SJCRH30 (cell line): ENCODE data around the gene MAEA. TPM values are rescaled to one million over a fixed set of nuclear protein-coding genes. Genes with fewer than 3 reads are reported as not detected.

ENCODE experiments used
- DNase-seq, 2 experiments: peaks; one replicate each; pipeline ENCODE4 v3.0.0-alpha.2; 2015 to 2020
- H3K27ac ChIP-seq: fragments of 250-450 bp; sonication (Bioruptor Pico); 2 replicates; pipeline ENCODE4 v1.5.1; 2020; ENCODE audit warnings: mild to moderate bottlenecking, moderate library complexity
- H3K27me3 ChIP-seq: fragments of 250-450 bp; sonication (Bioruptor Pico); 2 replicates; pipeline ENCODE4 v1.5.1; 2020; ENCODE audit warnings: mild to moderate bottlenecking, moderate library complexity
- H3K36me3 ChIP-seq: fragments of 250-450 bp; sonication (Bioruptor Pico); 2 replicates; pipeline ENCODE4 v1.5.1; 2020; ENCODE audit warnings: mild to moderate bottlenecking, moderate library complexity
- H3K4me1 ChIP-seq: fragments of 250-450 bp; sonication (Bioruptor Pico); 2 replicates; pipeline ENCODE4 v1.5.1; 2020; ENCODE audit warnings: mild to moderate bottlenecking, moderate library complexity
- H3K4me3 ChIP-seq: fragments of 250-450 bp; sonication (Bioruptor Pico); 2 replicates; pipeline ENCODE4 v1.5.1; 2020; ENCODE audit warnings: mild to moderate bottlenecking, moderate library complexity
- H3K9me3 ChIP-seq: fragments of 250-450 bp; sonication (Bioruptor Pico); replicated peaks from 2 replicates; pipeline ENCODE4 v1.5.1; 2020; ENCODE audit warnings: mild to moderate bottlenecking, moderate library complexity
- total RNA-seq: library from RNA; depleted of rRNA; stranded (reverse); fragments of >200 nt; shearing (Covaris generic); gene quantifications from 2 replicates; pipeline ENCODE4 v1.2.3, GENCODE V29; 2014

Gene MAEA
- total RNA-seq, 1 experiment from 2014 or later: 55.3 TPM

DNA sequence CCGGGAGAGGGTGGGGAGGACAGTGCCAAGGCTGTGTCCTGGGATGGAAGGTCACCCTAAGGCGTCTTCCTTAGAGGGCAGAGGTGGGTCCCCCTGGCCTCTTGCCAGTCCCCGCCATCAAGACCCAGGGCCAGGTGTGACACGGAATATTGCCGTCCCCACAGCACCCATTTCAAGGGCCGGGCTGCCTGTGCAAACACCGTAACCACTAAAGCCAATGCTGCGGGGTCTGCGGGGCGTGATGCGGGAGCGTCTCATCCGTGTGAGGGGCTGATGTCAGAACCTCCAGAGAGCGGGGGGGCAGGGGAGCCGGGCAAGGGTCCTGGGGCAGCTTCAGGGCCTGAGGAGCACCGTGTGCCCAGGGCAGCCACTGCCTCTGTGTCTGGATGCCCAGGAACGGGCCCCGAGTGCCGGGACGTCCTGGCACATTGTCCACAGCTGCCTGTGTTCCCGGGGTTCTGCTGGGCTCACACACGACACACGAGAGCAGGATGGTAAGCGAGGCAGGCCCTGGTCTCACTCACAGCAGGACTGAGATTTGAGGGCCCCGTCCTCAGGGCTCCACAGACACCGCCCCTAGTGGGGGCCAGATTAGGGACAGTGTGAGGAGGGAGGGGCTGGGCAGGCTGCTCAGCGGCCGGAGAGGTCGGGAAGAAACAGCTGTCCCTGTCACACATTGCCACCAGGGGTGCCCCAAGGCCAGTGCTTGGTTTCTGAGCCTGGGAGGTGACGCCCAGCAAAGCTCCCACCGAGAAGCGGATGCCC is 87.3 kb downstream of the MAEA start:
- Histone ChIP-seq H3K4me1 (peaks cover 21% of the 10 kb centered on the region), H3K9me3 (no peaks in the 10 kb centered on the region), H3K27ac (peak overlapping the region; percentile 88), H3K36me3 (no peaks in the 10 kb centered on the region), H3K27me3 (no peaks in the 10 kb centered on the region), H3K4me3 (peak overlapping the region; percentile 44)
- peak; percentile 98 to 99 for DNase-seq

DNA sequence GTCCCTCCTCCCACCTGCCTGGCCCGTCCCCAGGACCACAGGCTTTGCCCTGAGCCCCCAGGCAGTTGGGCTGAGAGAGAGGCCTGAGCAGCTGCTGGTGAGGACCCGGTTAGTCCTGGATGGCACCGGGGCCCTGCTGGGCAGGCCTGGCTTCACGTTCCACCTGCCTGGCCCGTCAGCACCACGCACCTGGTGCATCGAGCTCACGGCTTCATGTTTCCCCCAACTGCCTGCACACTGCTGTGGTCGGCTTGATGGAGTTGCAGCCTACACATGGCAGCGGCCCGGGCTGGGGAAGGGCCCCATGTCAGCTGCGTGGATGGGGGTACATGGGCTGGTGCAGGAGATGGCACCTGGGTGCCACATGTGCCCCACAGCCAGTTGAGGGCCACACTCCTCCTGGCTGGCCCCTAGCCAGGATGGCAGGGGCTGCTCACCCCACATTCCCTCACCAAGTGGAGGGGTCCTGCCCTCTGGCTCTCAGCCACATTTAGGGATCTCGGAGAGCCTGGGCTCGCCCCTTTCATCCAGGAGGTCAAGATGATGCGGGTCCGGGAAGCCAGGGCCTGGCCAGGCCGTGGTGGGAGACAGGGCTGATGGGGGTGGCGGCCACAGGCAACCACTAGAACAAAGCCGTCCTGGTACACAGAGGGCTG is 88.0 kb downstream of the MAEA start:
- H3K27me3 ChIP-seq: no peaks in the 10 kb centered on the region
- peak overlapping the region; percentile 88 for H3K27ac ChIP-seq
- peaks cover 21% of the 10 kb centered on the region for H3K4me1 ChIP-seq
- no peaks in the 10 kb centered on the region for H3K9me3 ChIP-seq
- no peak for DNase-seq
- no peak overlapping the region for H3K4me3 ChIP-seq
- H3K36me3 ChIP-seq: no peaks in the 10 kb centered on the region

DNA sequence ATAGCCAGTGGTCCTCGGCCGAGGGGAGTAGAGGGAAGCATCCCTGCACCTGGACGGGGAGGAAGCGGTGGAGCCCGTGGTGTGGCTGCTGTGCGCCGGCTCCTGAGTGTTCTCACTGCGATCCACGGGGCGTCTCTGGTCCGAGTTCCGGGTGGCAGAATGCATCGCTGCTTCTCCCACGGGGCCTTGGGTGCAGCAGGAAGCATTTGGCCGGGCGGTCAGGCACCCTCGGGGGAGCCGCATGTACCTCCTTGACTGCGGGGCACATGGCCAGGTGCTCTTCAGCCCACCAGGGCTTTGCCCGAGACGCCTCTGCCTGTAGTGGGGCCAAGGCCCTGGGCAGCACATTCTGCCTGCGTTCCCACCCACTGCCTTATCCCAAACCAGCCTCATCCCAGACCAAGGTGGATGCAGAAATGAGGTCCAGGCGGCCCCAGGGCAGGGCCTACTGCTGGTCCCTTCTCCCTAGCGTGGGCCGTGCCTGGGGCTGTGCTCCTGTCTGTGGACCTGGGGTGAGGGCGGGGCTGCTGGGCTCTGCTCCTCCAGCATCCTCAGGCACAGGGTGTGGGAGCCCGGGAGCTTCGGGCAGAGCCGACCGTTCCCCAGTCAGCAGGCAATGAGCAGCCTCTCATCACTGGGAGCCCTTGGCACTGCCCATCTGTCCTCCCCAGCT is 89.0 kb downstream of the MAEA start:
- no peak for DNase-seq
- H3K36me3 ChIP-seq: no peaks in the 10 kb centered on the region
- H3K27me3 ChIP-seq: no peaks in the 10 kb centered on the region
- peaks cover 21% of the 10 kb centered on the region for H3K4me1 ChIP-seq
- H3K4me3 ChIP-seq: no peak overlapping the region
- H3K9me3 ChIP-seq: no peaks in the 10 kb centered on the region
- H3K27ac ChIP-seq: no peak overlapping the region

DNA sequence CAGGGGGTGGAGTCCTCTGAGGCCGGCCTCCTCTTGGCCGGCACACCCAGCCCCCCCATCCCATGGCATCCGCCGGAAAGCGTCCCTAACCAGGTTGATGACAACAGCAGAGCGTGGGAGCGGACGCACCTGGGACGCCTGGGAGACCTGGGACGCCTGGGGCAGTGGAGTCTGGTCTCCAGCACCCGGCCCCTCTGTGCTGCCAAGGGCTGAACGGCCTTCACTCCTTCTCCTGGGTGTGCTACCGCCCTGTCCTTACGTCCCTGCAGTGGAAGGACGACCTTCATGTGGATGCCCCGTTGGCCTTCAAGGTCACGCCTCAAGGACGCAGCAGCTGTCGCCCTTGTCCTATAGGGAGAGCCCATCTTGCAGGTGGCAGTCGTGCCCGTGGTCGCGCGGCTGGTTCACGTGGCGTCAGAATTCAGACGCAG is 89.7 kb downstream of the MAEA start:
- H3K4me1 ChIP-seq: peaks cover 21% of the 10 kb centered on the region
- H3K27ac ChIP-seq: no peak overlapping the region
- no peak for DNase-seq
- H3K27me3 ChIP-seq: no peaks in the 10 kb centered on the region
- H3K9me3 ChIP-seq: no peaks in the 10 kb centered on the region
- H3K36me3 ChIP-seq: no peaks in the 10 kb centered on the region
- no peak overlapping the region for H3K4me3 ChIP-seq

DNA sequence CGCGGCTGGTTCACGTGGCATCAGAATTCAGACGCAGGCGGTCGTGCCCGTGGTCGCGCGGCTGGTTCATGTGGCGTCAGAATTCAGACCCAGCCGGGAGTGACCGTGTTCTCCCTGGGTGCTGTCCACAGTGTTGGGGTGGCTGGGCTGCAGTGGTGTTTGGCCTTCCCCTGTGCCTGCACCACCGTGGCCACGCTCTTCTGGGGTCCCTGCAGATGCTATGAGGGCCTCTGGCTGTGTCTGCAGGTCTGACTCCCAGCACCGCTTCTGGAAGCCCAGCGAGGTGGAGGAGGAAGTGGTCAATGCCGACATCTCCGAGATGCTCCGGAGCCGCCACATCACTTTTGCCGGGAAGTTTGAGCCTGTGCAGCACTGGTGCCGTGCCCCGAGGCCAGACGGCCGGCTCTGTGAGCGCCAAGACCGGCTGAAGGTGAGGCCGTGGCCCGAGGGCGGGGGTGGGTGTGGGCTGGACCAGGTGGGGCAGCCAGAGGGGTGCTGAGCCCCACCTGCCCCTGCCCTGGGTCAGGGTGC is 90.2 kb downstream of the MAEA start:
- H3K4me1 ChIP-seq: peaks cover 21% of the 10 kb centered on the region
- no peak overlapping the region for H3K27ac ChIP-seq
- H3K4me3 ChIP-seq: no peak overlapping the region
- H3K36me3 ChIP-seq: no peaks in the 10 kb centered on the region
- H3K9me3 ChIP-seq: no peaks in the 10 kb centered on the region
- H3K27me3 ChIP-seq: no peaks in the 10 kb centered on the region
- DNase-seq: no peak

DNA sequence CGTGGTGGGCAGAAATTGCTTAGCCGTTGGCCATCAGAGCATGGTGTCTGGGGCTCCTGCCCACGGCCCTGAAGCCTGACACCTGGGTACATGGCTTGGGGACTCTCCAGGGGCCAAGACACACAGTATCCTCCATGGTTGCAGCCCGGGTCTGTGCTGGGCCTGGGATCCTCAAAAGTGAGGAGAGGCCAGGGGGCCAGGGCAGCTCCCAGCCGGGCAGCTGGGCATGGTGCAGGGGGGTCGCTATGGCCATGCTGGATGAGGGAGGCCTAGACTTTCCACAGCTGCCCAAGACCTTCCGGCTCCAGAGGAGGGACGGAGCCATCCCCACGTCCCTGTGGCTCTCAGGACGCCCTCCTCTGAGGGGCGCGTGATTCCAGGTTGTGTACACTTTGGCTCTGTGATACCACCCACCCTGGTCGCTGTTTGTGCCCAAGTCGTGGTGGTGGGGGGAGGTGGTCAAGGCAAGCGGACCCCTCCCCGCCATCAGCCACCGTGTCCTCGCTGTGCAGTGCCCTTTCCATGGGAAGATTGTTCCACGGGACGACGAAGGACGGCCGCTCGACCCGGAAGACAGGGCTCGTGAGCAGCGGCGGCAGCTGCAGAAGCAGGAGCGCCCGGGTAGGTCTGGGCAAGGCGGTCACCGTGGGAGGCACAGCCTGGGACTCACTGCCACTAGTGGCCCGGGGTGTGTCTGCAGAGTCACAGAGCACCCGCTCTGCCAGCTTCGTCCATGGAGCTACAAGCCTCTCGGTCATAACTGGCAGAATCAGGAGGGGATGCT is 90.9 kb downstream of the MAEA start:
- no peak overlapping the region for H3K4me3 ChIP-seq
- no peaks in the 10 kb centered on the region for H3K36me3 ChIP-seq
- no peaks in the 10 kb centered on the region for H3K27me3 ChIP-seq
- H3K27ac ChIP-seq: no peak overlapping the region
- DNase-seq: no peak
- no peaks in the 10 kb centered on the region for H3K9me3 ChIP-seq
- peaks cover 19% of the 10 kb centered on the region for H3K4me1 ChIP-seq

DNA sequence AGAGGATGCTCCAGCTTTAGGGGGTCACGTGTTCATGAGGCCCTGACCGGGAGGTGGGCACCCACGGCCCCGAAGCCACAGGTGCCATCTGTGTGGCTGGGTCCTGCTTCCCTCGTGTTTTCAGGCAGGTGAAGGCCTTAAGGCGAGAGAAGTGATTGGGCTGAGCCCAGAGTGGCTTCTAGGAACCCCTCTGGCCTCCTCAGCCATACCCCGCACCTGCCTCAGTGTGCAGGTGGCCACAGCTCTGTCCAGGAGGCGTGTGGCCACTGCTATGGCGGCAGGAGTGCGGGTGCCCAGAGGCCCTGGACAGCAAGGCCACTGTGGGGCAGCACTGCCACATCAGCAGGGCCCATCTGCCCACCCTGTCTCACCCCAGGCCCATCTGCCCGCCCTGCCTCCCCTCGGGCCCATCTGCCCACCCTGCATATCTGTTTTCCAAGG is 91.5 kb downstream of the MAEA start:
- no peaks in the 10 kb centered on the region for H3K27me3 ChIP-seq
- H3K36me3 ChIP-seq: no peaks in the 10 kb centered on the region
- H3K27ac ChIP-seq: no peak overlapping the region
- no peaks in the 10 kb centered on the region for H3K9me3 ChIP-seq
- H3K4me3 ChIP-seq: no peak overlapping the region
- H3K4me1 ChIP-seq: peaks cover 13% of the 10 kb centered on the region
- no peak for DNase-seq

DNA sequence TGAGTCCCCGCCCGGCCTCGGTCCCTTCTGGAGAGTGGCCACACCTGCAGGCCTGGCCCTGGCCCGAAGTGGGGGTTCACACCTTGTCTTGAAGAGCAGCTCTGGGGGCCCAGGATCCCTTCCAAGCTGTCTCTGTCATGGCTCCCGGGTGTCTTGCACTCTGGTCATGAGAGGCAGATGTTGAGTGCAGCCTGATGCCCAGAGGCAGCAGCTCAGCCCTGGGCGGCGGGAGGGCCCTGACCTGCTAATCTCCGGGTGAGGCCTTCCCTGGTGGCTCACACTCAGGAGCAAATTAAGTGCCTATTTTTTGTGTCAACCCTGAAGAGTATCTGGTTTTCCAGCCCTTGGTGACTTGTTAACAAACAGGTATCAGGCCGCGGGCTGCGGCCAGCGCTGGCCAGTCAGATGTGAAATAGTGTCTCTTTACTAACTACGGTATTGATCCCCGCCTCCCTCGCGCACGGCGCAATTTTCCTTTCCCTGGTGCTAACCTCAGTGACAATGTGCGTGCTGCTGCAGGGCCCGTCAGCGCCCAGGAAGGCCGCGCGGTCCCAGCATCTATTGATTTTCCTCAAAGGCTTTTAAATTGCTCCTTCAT is 92.4 kb downstream of the MAEA start:
- Histone ChIP-seq H3K36me3 (no peaks in the 10 kb centered on the region), H3K9me3 (no peaks in the 10 kb centered on the region), H3K4me3 (no peak overlapping the region), H3K4me1 (peaks cover 7% of the 10 kb centered on the region), H3K27me3 (no peaks in the 10 kb centered on the region), H3K27ac (no peak overlapping the region)
- DNase-seq: no peak

DNA sequence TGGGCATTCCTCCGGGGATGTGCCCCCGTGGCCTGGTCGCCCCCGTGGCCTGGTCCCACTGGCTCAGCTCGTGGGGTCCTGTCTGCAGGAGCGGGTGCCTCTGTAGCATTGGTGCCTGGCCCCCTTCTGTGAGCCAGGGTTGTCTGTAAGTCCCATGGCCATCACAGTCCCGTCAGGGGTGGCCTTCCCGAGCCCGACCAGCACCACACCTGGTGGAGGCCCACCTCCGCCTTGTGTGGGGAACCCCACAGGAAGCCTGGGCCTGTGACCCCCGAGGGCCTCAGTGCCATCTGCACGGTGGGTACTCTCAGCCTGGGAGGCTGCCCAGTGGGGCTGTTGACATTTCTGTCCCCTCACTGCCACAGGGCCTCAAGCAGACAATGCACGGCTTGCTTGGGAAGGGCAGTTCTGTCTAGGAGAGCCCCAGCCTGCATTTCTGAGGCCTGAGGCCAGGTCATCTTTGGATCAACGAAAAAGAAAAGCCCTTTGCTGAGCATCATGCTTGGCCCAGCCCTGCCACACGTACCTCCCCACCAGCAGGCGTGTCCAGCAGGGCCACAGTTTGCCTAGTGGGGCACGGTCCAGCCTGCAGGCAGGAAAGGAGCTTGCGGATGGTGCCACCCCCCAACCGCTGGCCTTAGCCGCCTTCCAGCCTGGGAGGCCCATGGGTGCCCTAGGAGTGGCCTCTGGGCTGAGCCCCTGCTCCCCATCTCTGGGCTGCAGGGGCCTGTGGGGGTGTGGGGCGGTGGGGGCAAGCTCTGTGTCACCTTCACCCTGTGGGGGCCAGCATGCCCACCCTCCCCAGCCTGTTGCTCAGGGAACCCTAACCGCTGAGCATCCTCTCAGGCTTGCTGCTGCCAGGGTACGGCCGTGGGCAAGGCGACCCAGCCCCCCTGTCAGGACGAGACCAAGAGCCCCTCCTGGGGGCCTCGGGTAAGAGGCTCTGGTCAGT is 93.4 kb downstream of the MAEA start:
- H3K4me1 ChIP-seq: peaks cover under 1% of the 10 kb centered on the region; the same call in 1 of the 2 replicates
- H3K27me3 ChIP-seq: no peaks in the 10 kb centered on the region
- DNase-seq: no peak
- H3K27ac ChIP-seq: no peak overlapping the region
- H3K9me3 ChIP-seq: peaks cover 1% of the 10 kb centered on the region; the same call in 1 of the 2 replicates
- H3K4me3 ChIP-seq: no peak overlapping the region
- no peaks in the 10 kb centered on the region for H3K36me3 ChIP-seq

DNA sequence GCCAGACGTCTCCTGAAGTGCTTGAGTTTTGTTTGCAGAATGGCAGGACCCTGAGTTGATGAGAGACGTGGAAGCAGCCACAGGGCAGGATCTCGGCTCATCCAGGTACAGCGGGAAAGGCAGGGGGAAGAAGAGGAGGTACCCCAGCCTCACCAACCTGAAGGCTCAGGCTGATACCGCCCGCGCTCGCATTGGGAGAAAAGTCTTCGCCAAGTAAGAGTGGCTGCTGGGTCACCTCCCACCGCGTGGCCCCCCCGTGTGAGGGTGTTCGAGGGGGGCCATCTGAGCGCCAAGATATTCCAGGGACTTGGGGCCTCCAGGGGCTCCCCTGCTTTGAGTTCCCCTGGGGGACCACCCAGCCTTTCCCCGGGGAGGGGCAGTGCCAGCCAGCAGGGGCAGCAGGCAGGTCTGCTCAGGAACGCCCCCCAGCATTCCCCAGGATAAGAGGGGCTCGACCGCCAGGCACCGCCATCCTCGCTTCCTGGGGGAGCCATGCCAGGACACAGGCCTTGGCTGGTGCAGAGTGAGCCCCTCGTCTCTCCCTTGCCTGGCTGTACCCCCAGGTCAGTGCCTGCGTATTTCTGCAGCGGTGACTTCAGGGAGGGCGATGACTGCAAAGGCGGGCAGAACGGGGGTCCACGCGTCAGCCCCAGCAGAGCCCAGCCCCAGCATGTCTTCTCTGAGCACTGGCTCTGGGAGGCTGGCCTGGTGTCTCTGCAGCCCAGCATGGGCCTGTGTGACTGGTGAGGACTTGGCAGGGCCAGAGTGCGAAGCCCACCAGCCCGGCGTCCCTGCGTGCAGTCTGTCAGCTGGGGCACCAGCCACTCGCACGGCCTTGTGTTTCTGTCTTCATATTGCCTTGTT is 94.3 kb downstream of the MAEA start:
- H3K36me3 ChIP-seq: no peaks in the 10 kb centered on the region
- H3K9me3 ChIP-seq: peaks cover 7% of the 10 kb centered on the region; the same call in 1 of the 2 replicates
- no peak overlapping the region for H3K27ac ChIP-seq
- no peaks in the 10 kb centered on the region for H3K27me3 ChIP-seq
- DNase-seq: no peak
- no peaks in the 10 kb centered on the region for H3K4me1 ChIP-seq
- no peak overlapping the region for H3K4me3 ChIP-seq

DNA sequence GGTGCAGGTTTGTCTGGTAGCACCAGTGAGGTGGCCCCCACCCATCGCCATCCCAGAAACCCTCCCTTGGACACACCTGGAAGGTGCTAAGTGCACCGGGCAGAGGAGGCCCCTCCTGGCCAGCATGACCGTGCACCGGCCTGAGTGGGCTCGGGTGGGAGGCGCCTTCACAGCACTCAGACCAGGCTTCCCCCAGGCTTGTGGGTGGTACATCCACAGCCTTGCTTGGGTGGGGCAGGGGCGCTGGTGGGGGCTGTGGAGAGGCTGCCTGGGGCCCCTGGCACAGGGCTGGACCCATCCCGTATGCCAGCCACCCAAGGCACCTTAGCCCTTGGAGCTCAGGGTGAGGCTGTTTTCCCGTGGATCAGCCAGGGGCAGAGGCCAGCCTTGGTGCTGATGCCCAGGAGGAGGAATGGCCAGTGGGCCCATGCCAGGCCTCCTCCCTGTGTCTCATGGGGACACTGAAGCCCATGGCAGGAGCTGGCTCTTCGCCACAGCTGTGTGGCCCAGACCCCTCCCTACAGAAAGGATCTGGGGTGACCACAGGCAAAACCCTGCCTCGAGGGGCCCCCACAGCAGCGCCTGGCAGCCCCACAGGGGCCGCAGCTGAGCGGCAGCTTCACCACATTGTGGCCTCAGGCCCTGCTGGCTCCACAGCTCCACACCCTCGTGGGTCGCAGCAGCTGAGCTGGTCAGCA is 95.1 kb downstream of the MAEA start:
- DNase-seq: no peak
- Histone ChIP-seq H3K27me3 (no peaks in the 10 kb centered on the region), H3K9me3 (peaks cover 7% of the 10 kb centered on the region; the same call in 1 of the 2 replicates), H3K36me3 (no peaks in the 10 kb centered on the region), H3K27ac (no peak overlapping the region), H3K4me1 (no peaks in the 10 kb centered on the region), H3K4me3 (no peak overlapping the region)
